ENCODE results near the gene NMNAT3. TPM values are rescaled to one million over a fixed set of nuclear protein-coding genes. Genes with fewer than 3 reads are reported as not detected.

NMNAT3 gene
- total RNA-seq, 4 donors from 2014 or later: 1.5 to 12.6 (median 5.6) TPM

GRCh38 chr3:139578783-139579182 lies 99.0 kb downstream of the NMNAT3 start:
- DNase-seq: no peak
- intact Hi-C loops (cut with DNase I; ENCODE audit: low total_unique reads): no loop called here
- in situ Hi-C loops (cut with MboI; ENCODE audit: low pct_ligation_motif_present in 1 of 4, low pct_unique_long_range_greater_than_20kb in 1 of 4, low sequenced_read_pairs in 3 of 4): no loop called here
- Histone ChIP-seq H3K27ac (no peak overlapping the region), H3K4me1 (peaks cover 0 to 7% (median 5%) of the 10 kb centered on the region in 4 donors), H3K27me3 (no peaks in the 10 kb centered on the region), H3K9me3 (no peaks in the 10 kb centered on the region), H3K36me3 (no peaks in the 10 kb centered on the region), H3K4me3 (no peak overlapping the region)
- 40 to 90% methylated on average over 1 to 6 of the region's 7 CpGs for WGBS, 2 donors (ENCODE audit: low coverage in 1 of 2)
- TF ChIP-seq EP300 (IDR thresholded peaks at IDR 0.05; ENCODE audit: low read depth): no peak
- no peak for TF ChIP-seq POLR2A (IDR thresholded peaks at IDR 0.05)
- TF ChIP-seq POLR2AphosphoS5 (IDR thresholded peaks at IDR 0.05): no peak
- TF ChIP-seq, protein P1, sequence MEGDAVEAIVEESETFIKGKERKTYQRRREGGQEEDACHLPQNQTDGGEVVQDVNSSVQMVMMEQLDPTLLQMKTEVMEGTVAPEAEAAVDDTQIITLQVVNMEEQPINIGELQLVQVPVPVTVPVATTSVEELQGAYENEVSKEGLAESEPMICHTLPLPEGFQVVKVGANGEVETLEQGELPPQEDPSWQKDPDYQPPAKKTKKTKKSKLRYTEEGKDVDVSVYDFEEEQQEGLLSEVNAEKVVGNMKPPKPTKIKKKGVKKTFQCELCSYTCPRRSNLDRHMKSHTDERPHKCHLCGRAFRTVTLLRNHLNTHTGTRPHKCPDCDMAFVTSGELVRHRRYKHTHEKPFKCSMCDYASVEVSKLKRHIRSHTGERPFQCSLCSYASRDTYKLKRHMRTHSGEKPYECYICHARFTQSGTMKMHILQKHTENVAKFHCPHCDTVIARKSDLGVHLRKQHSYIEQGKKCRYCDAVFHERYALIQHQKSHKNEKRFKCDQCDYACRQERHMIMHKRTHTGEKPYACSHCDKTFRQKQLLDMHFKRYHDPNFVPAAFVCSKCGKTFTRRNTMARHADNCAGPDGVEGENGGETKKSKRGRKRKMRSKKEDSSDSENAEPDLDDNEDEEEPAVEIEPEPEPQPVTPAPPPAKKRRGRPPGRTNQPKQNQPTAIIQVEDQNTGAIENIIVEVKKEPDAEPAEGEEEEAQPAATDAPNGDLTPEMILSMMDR (IDR thresholded peaks at IDR 0.05): no peak

DNA sequence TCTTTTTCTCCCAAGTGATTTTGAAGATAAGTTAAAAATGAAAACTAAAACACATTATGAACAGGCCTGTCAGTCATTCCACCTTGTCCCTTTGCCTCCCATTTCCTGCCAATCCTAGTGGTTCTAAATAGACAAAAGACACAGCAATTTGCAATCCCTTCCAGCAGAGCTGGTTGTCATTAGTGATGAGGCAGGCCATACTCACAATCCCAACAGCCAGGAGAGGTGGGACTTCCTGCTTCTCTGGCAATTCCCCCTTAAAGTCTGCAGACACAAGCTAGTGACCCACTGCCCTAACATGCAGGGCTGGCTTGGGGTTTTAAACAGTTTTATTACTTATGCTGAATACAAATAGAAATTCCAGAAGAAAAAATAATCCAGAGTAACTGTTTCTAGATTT lies 99.9 kb downstream of the NMNAT3 start:
- TF ChIP-seq POLR2A (IDR thresholded peaks at IDR 0.05): no peak
- TF ChIP-seq POLR2AphosphoS5 (IDR thresholded peaks at IDR 0.05): no peak
- TF ChIP-seq, protein P1 (IDR thresholded peaks at IDR 0.05): no peak
- TF ChIP-seq EP300 (IDR thresholded peaks at IDR 0.05; ENCODE audit: low read depth): no peak
- Histone ChIP-seq H3K27me3 (no peaks in the 10 kb centered on the region), H3K9me3 (no peaks in the 10 kb centered on the region), H3K27ac (no peak overlapping the region), H3K4me1 (peaks cover 0 to 9% (median 5%) of the 10 kb centered on the region in 4 donors), H3K36me3 (no peaks in the 10 kb centered on the region), H3K4me3 (no peak overlapping the region)
- DNase-seq: no peak
- intact Hi-C loops (cut with DNase I; ENCODE audit: low total_unique reads) (no loop called here), in situ Hi-C loops (cut with MboI; ENCODE audit: low pct_ligation_motif_present in 1 of 4, low pct_unique_long_range_greater_than_20kb in 1 of 4, low sequenced_read_pairs in 3 of 4) (no loop called here)

DNA sequence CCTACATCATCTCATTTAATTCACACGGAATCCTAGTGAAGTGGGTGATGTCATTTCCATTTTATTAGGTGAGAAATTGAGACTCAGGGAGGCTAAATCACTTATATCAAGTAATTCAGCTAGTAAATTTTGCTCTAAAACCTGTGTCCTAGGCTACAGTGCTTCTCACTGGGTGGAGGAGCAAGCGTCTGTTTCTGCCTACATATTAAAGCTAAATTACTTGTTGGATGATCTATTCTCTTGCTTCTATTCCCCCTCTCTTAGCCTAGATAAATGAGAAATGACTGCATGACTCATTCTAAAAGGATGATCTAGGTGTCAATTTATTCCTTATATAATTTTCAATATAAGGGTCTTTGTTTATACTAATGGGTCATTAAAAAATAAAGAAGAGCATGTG lies 100.4 kb downstream of the NMNAT3 start:
- DNase-seq: no peak
- in situ Hi-C loops (cut with MboI; ENCODE audit: low pct_ligation_motif_present in 1 of 4, low pct_unique_long_range_greater_than_20kb in 1 of 4, low sequenced_read_pairs in 3 of 4): no loop called here
- Histone ChIP-seq H3K4me1 (peaks cover 0 to 9% (median 5%) of the 10 kb centered on the region in 4 donors), H3K4me3 (no peak overlapping the region), H3K27ac (no peak overlapping the region), H3K36me3 (no peaks in the 10 kb centered on the region), H3K27me3 (no peaks in the 10 kb centered on the region), H3K9me3 (no peaks in the 10 kb centered on the region)
- no peak for TF ChIP-seq POLR2AphosphoS5 (IDR thresholded peaks at IDR 0.05)
- TF ChIP-seq POLR2A (IDR thresholded peaks at IDR 0.05): no peak
- TF ChIP-seq, protein P1 (IDR thresholded peaks at IDR 0.05): no peak
- no peak for TF ChIP-seq EP300 (IDR thresholded peaks at IDR 0.05; ENCODE audit: low read depth)
- WGBS, 2 donors (ENCODE audit: low coverage in 1 of 2): 89 to 94% methylated on average over 2 of the region's 2 CpGs
- intact Hi-C loops (cut with DNase I; ENCODE audit: low total_unique reads): no loop called here

DNA sequence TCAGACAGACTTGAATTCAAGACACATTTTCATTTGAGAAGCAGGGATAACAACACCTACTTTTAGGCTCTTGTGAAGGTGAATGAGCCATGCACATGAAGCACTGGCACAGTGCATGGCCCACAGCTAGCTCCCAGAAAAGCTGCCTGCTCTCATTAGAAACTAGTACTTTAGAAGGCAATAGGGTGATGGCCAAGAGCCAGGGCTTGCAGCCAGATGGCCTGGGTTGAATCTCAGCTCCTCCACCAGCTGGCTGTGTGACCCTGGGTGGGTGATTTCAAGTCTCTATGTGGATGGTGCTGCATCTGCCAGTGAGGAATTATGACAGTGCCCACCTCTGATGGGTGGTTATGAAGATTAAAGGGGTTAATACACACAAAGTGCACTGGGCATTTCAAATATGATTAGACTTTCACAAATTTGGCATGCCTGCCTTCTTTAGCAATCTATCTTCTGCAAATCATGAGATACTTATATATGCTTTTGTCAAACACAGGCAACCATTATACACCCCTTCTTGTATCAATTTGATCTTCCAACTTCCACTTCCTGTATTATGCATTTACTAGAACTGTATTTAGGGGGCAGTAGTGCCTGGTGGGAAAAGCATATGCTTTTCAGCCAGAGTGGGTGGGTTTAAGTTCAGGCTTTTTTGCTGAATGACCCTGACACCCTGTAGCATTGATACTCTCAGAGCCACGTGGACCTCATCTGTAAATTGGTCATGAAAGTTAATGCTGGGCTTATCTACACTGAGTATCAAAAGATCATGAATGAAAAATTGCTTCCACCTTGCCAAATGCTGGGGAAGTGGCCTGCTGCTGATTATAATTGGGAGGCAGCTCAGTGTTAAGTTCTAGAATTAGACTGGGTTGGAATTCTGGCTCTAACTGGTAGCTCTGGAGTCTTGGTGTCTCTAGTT lies 103.5 kb downstream of the NMNAT3 start:
- Histone ChIP-seq H3K4me1 (peaks cover 0 to 9% (median 5%) of the 10 kb centered on the region in 4 donors), H3K9me3 (no peaks in the 10 kb centered on the region), H3K27me3 (no peaks in the 10 kb centered on the region), H3K36me3 (no peaks in the 10 kb centered on the region), H3K27ac (no peak overlapping the region), H3K4me3 (no peak overlapping the region)
- TF ChIP-seq, protein P1 (IDR thresholded peaks at IDR 0.05): no peak
- TF ChIP-seq POLR2AphosphoS5 (IDR thresholded peaks at IDR 0.05): no peak
- no peak for TF ChIP-seq EP300 (IDR thresholded peaks at IDR 0.05; ENCODE audit: low read depth)
- no peak for TF ChIP-seq POLR2A (IDR thresholded peaks at IDR 0.05)
- WGBS, 2 donors (ENCODE audit: low coverage in 1 of 2): 18% methylated on average over 1 of the region's 1 CpG; no CpG with 5 or more reads in 1 of the 2 donors
- in situ Hi-C loops (cut with MboI; ENCODE audit: low pct_ligation_motif_present in 1 of 4, low pct_unique_long_range_greater_than_20kb in 1 of 4, low sequenced_read_pairs in 3 of 4) (no loop called here), intact Hi-C loops (cut with DNase I; ENCODE audit: low total_unique reads) (no loop called here)
- no peak for DNase-seq

Measured in transverse colon (tissue), 4 donors.